IMR-90 (cell line): Measurements from ENCODE around the gene KCNS1. TPM values are rescaled to one million over a fixed set of nuclear protein-coding genes. Genes with fewer than 3 reads are reported as not detected.

Source experiments
- ATAC-seq: fragments of 200-7000 bp; cut with Tn5 transposase; 2 replicates; pipeline ENCODE4 v1.9.1; 2020; ENCODE audit warnings: low read depth, mild to moderate bottlenecking, moderate library complexity
- BruUV-seq: library from RNA; stranded (reverse); fragments of 400-500 nt; replicated peaks from 2 replicates; lab custom pipeline; 2021; lab: Mats Ljungman, UMichigan
- CTCF ChIA-PET: fragments of 300-600 bp; formaldehyde crosslinking; extraction: SDS; loops from one replicate; lab custom pipeline; 2021; ENCODE audit warnings: antibody characterized with exemption; lab: Yijun Ruan, JAX
- POLR2A ChIA-PET: fragments of 300-600 bp; sonication (Branson Sonifier 250); formaldehyde crosslinking; loops from one replicate; lab custom pipeline; 2022; ENCODE audit warnings: antibody characterized with exemption; ENCODE audit not compliant: unreplicated experiment; lab: Charles Lee
- DNase-seq: peaks from one replicate; pipeline ENCODE4 v3.0.0; 2013
- H2AFZ ChIP-seq: replicated peaks from 2 replicates; pipeline ENCODE3; 2013; ENCODE audit warnings: low read length, mild to moderate bottlenecking; ENCODE audit not compliant: poor library complexity
- H2AK5ac ChIP-seq: 2 replicates; pipeline ENCODE4 v1.6.1; 2013; ENCODE audit warnings: low read depth, low read length, inconsistent platforms
- H2AK9ac ChIP-seq: replicated peaks from 2 replicates; pipeline ENCODE3; 2013; ENCODE audit warnings: mild to moderate bottlenecking, low read depth, low read length, moderate library complexity; ENCODE audit not compliant: poor library complexity
- H2BK120ac ChIP-seq: 2 replicates; pipeline ENCODE4 v1.6.1; 2013; ENCODE audit warnings: low read depth, low read length, inconsistent platforms
- H2BK15ac ChIP-seq: 3 replicates; pipeline ENCODE4 v1.6.1; 2013; ENCODE audit warnings: low read depth, low read length, inconsistent platforms
- H2BK20ac ChIP-seq: 2 replicates; pipeline ENCODE4 v1.6.1; 2013; ENCODE audit warnings: low read depth, mild to moderate bottlenecking, inconsistent platforms, low read length, moderate library complexity
- H2BK5ac ChIP-seq: 2 replicates; pipeline ENCODE4 v1.6.1; 2013; ENCODE audit warnings: mild to moderate bottlenecking, low read depth, low read length, inconsistent platforms; ENCODE audit not compliant: poor library complexity, severe bottlenecking
- H3K14ac ChIP-seq: replicated peaks from 2 replicates; pipeline ENCODE4 v1.6.1; 2013; ENCODE audit warnings: low read depth, low read length, inconsistent platforms
- H3K18ac ChIP-seq: 2 replicates; pipeline ENCODE4 v1.6.1; 2013; ENCODE audit warnings: low read depth, low read length, control low read depth
- H3K23ac ChIP-seq: 2 replicates; pipeline ENCODE4 v1.6.1; 2013; ENCODE audit warnings: low read depth, low read length, inconsistent platforms
- H3K27ac ChIP-seq: 2 replicates; pipeline ENCODE4 v1.5.1; 2013; ENCODE audit warnings: mild to moderate bottlenecking, control low read depth, low read length; ENCODE audit not compliant: insufficient read depth
- H3K27me3 ChIP-seq: 2 replicates; pipeline ENCODE4 v1.6.1; 2013; ENCODE audit warnings: low read length; ENCODE audit not compliant: control insufficient read depth, insufficient read depth
- H3K36me3 ChIP-seq: 2 replicates; pipeline ENCODE4 v1.6.1; 2013; ENCODE audit warnings: low read length, mixed read lengths; ENCODE audit not compliant: control insufficient read depth, insufficient read depth
- H3K4ac ChIP-seq: 2 replicates; pipeline ENCODE4 v1.6.1; 2013; ENCODE audit warnings: low read depth, low read length, inconsistent platforms
- H3K4me1 ChIP-seq: 2 replicates; pipeline ENCODE4 v1.6.1; 2013; ENCODE audit warnings: low read length, mixed read lengths; ENCODE audit not compliant: control insufficient read depth, insufficient read depth
- H3K4me2 ChIP-seq: 2 replicates; pipeline ENCODE4 v1.6.1; 2013; ENCODE audit warnings: low read depth, mild to moderate bottlenecking, control low read depth, low read length, moderate library complexity
- H3K4me3 ChIP-seq: 2 replicates; pipeline ENCODE4 v1.5.1; 2013; ENCODE audit warnings: low read depth, mild to moderate bottlenecking, control low read depth, low read length, moderate library complexity; ENCODE audit not compliant: insufficient read depth
- H3K56ac ChIP-seq: 2 replicates; pipeline ENCODE4 v1.6.1; 2013; ENCODE audit warnings: low read length, inconsistent platforms; ENCODE audit not compliant: insufficient read depth; ENCODE audit errors: extremely low read depth
- H3K79me1 ChIP-seq, 2 experiments: 2 replicates each; pipeline ENCODE4 v1.6.1; 2013; ENCODE audit warnings: low read length in 2 of 2, inconsistent platforms in 1 of 2, low read depth in 1 of 2
- H3K9ac ChIP-seq: 2 replicates; pipeline ENCODE4 v1.6.1; 2013; ENCODE audit warnings: low read depth, low read length, control low read depth
- H3K9me1 ChIP-seq: 2 replicates; pipeline ENCODE4 v1.6.1; 2013; ENCODE audit warnings: low read length, inconsistent platforms; ENCODE audit not compliant: insufficient read depth
- H3K9me3 ChIP-seq: 2 replicates; pipeline ENCODE4 v1.6.1; 2013; ENCODE audit warnings: low read length; ENCODE audit not compliant: control insufficient read depth, insufficient read depth
- H4K20me1 ChIP-seq: 2 replicates; pipeline ENCODE4 v1.6.1; 2013; ENCODE audit warnings: low read length, inconsistent platforms; ENCODE audit not compliant: insufficient read depth
- H4K5ac ChIP-seq: 2 replicates; pipeline ENCODE4 v1.6.1; 2013; ENCODE audit warnings: mild to moderate bottlenecking, low read depth, low read length, control low read depth
- H4K8ac ChIP-seq, 2 experiments: 2 replicates each; pipeline ENCODE4 v1.6.1; 2013; ENCODE audit warnings: low read depth in 2 of 2, low read length in 2 of 2, control low read depth in 1 of 2, inconsistent platforms in 1 of 2
- H4K91ac ChIP-seq: 2 replicates; pipeline ENCODE4 v1.6.1; 2013; ENCODE audit warnings: low read depth, low read length, inconsistent platforms; ENCODE audit not compliant: insufficient read depth
- BHLHE40 ChIP-seq: fragments of 150-350 bp; IDR thresholded peaks from 2 replicates; pipeline ENCODE4 v1.6.1; 2016; ENCODE audit warnings: mild to moderate bottlenecking, low read depth, low read length
- CEBPB ChIP-seq: IDR thresholded peaks from 2 replicates; pipeline ENCODE4 v1.6.1; 2012; ENCODE audit warnings: low read depth, low read length, improper control_type of control experiment
- CHD1 ChIP-seq: IDR thresholded peaks from 2 replicates; pipeline ENCODE4 v1.6.1; 2012; ENCODE audit warnings: low read depth, low read length, improper control_type of control experiment
- MAFK ChIP-seq: IDR thresholded peaks from 2 replicates; pipeline ENCODE4 v1.6.1; 2012; ENCODE audit warnings: low read depth, low read length, improper control_type of control experiment
- MAZ ChIP-seq: IDR thresholded peaks from 2 replicates; pipeline ENCODE4 v1.6.1; 2012; ENCODE audit warnings: low read depth, mild to moderate bottlenecking, low read length, improper control_type of control experiment, moderate library complexity, borderline replicate concordance
- MXI1 ChIP-seq: IDR thresholded peaks from 2 replicates; pipeline ENCODE4 v1.6.1; 2012; ENCODE audit warnings: low read depth, mild to moderate bottlenecking, low read length, moderate library complexity, borderline replicate concordance
- NFE2L2 ChIP-seq: fragments of 150-350 bp; IDR thresholded peaks from 2 replicates; pipeline ENCODE4 v1.6.1; 2016; ENCODE audit warnings: low read depth, mild to moderate bottlenecking, low read length
- POLR2A ChIP-seq: IDR thresholded peaks from 2 replicates; pipeline ENCODE4 v1.6.1; 2012; ENCODE audit warnings: mild to moderate bottlenecking, low read depth, low read length
- RAD21 ChIP-seq: IDR thresholded peaks from 2 replicates; pipeline ENCODE4 v1.6.1; 2012; ENCODE audit warnings: low read length, improper control_type of control experiment
- RCOR1 ChIP-seq: IDR thresholded peaks from 2 replicates; pipeline ENCODE4 v1.6.1; 2012; ENCODE audit warnings: mild to moderate bottlenecking, low read length, improper control_type of control experiment; ENCODE audit not compliant: insufficient replicate concordance
- RFX5 ChIP-seq: IDR thresholded peaks from 2 replicates; pipeline ENCODE4 v1.8.0; 2012; ENCODE audit warnings: low read depth, mild to moderate bottlenecking, low read length, moderate library complexity
- SMC3 ChIP-seq: fragments of 150-350 bp; IDR thresholded peaks from 2 replicates; pipeline ENCODE4 v1.6.1; 2016; ENCODE audit warnings: low read depth, mild to moderate bottlenecking, antibody characterized with exemption, low read length, moderate library complexity
- WGBS, 2 experiments: methylation state at CpG; one replicate each; pipeline versions ENCODE4 v1.1.5 to v1.1.7; 2013; ENCODE audit warnings: missing lambda C conversion rate in 2 of 2; ENCODE audit not compliant: insufficient read length in 1 of 2; ENCODE audit errors: extremely low coverage in 2 of 2; 5-methylcytosine and 5-hydroxymethylcytosine counted together
- dilution Hi-C: fragments of 300-500 bp; cut with HindIII; formaldehyde crosslinking; loops from one replicate; pipeline ENCODE4 v1.14.3; 2018; ENCODE audit warnings: low sequenced_read_pairs; ENCODE audit not compliant: unreplicated experiment
- in situ Hi-C: fragments of 300-500 bp; cut with MboI; formaldehyde crosslinking; loops from 3 replicates; pipeline ENCODE4 v1.14.3; 2019; ENCODE audit warnings: low sequenced_read_pairs, inconsistent platforms, mixed read lengths
- intact Hi-C: fragments of 100-400 bp; cut with micrococcal nuclease; formaldehyde crosslinking; loops from 2 replicates; pipeline ENCODE4 v1.10.0; 2022
- polyA plus RNA-seq, 3 experiments: library from polyadenylated mRNA; depleted of rRNA; stranded (reverse); fragments of >200 nt; gene quantifications; 2 replicates each; pipeline ENCODE4 v1.2.3, GENCODE V29; 2012; ENCODE audit warnings: low replicate concordance in 1 of 3
- total RNA-seq: library from RNA; depleted of rRNA; stranded (reverse); fragments of >200 nt; gene quantifications from 2 replicates; pipeline ENCODE4 v1.2.3, GENCODE V29; 2012
- TF ChIP-seq, protein P1 (sequence below): conservative IDR thresholded peaks from 2 replicates; pipeline ENCODE4 v1.5.1; 2012; ENCODE audit warnings: mild to moderate bottlenecking, low read depth, low read length, improper control_type of control experiment
- TF ChIP-seq, protein P2 (sequence below): fragments of 150-350 bp; IDR thresholded peaks from 2 replicates; pipeline ENCODE4 v1.6.1; 2016; ENCODE audit warnings: low read depth, mild to moderate bottlenecking, low read length, moderate library complexity, borderline replicate concordance

Gene KCNS1
- total and polyA plus RNA-seq, 2 of the 4 experiments (the other 2 are of a cell fraction): 0.54 to 0.62 TPM

DNA sequence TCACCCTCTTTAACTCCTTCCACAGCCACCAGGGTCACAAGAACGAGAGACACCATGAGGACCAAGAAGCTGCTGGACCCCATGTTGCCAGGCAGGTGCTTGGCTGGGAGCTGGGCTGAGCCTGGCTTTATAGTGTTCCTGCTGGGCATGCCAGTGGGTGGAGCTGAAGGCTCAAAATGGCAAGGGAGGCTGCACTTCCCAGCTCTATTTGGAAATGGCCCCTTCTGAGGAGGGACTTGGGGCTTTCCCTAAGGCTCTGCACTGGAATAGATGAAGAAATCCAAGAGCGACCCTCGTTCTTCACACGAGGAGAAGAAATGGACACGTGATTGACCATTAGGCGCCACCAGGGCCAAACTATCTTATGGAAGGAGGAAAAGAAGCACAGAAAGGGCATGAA lies 23.4 kb upstream of the KCNS1 start, which contains the start of gene WFDC12:
WFDC12 (minus strand) TSS at position 101 of the 400 bp plus-strand sequence; CDS start at position 83, 18 bp downstream.
- Histone ChIP-seq H3K23ac (no peak within 1 kb of the TSS), H2AFZ (no peak within 1 kb of the TSS), H4K20me1 (no peaks in the 10 kb centered on the region), H3K14ac (no peak within 1 kb of the TSS), H3K9ac (no peak within 1 kb of the TSS), H3K4me1 (no peaks in the 10 kb centered on the region), H3K27ac (no peak within 1 kb of the TSS), H3K36me3 (no peaks in the 10 kb centered on the region), H2AK9ac (no peak within 1 kb of the TSS), H3K18ac (no peak within 1 kb of the TSS), H3K56ac (no peak within 1 kb of the TSS), H3K4ac (no peak within 1 kb of the TSS), H2BK5ac (no peak within 1 kb of the TSS), H3K9me1 (no peaks in the 10 kb centered on the region), H2BK15ac (no peak within 1 kb of the TSS), H2BK20ac (no peak within 1 kb of the TSS), H3K27me3 (peaks cover 23% of the 10 kb centered on the region), H2BK120ac (no peak within 1 kb of the TSS), H3K4me2 (no peak within 1 kb of the TSS), H4K8ac (no peak within 1 kb of the TSS), H3K9me3 (no peaks in the 10 kb centered on the region), H4K91ac (no peak within 1 kb of the TSS), H2AK5ac (no peak within 1 kb of the TSS), H3K4me3 (no peak within 1 kb of the TSS), H3K79me1 (no peaks in the 10 kb centered on the region), H4K5ac (no peak within 1 kb of the TSS)
- WGBS, 2 experiments: no CpG with 5 or more reads among the region's 6 CpGs
- CTCF ChIA-PET: no interaction called here
- no peak for DNase-seq
- TF ChIP-seq POLR2A: no peak
- TF ChIP-seq, protein P1, sequence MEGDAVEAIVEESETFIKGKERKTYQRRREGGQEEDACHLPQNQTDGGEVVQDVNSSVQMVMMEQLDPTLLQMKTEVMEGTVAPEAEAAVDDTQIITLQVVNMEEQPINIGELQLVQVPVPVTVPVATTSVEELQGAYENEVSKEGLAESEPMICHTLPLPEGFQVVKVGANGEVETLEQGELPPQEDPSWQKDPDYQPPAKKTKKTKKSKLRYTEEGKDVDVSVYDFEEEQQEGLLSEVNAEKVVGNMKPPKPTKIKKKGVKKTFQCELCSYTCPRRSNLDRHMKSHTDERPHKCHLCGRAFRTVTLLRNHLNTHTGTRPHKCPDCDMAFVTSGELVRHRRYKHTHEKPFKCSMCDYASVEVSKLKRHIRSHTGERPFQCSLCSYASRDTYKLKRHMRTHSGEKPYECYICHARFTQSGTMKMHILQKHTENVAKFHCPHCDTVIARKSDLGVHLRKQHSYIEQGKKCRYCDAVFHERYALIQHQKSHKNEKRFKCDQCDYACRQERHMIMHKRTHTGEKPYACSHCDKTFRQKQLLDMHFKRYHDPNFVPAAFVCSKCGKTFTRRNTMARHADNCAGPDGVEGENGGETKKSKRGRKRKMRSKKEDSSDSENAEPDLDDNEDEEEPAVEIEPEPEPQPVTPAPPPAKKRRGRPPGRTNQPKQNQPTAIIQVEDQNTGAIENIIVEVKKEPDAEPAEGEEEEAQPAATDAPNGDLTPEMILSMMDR: no peak
- TF ChIP-seq CHD1: no peak
- TF ChIP-seq RAD21: no peak
- TF ChIP-seq MAFK: no peak
- no peak for TF ChIP-seq MAZ
- TF ChIP-seq, protein P2, sequence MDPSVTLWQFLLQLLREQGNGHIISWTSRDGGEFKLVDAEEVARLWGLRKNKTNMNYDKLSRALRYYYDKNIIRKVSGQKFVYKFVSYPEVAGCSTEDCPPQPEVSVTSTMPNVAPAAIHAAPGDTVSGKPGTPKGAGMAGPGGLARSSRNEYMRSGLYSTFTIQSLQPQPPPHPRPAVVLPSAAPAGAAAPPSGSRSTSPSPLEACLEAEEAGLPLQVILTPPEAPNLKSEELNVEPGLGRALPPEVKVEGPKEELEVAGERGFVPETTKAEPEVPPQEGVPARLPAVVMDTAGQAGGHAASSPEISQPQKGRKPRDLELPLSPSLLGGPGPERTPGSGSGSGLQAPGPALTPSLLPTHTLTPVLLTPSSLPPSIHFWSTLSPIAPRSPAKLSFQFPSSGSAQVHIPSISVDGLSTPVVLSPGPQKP: no peak
- no peak for TF ChIP-seq SMC3
- no peak for TF ChIP-seq NFE2L2
- no peak for TF ChIP-seq MXI1
- no peak for TF ChIP-seq RCOR1
- TF ChIP-seq RFX5: no peak
- TF ChIP-seq CEBPB: no peak
- TF ChIP-seq BHLHE40: no peak
- in situ Hi-C loops (loop anchor here (25.0 kb wide), 1 partner anchor 163 kb away; no protein-coding TSS in a partner anchor), dilution Hi-C loops (no loop called here), intact Hi-C loops (loop anchor here (10.0 kb wide), 1 partner anchor 150 kb away; no protein-coding TSS in a partner anchor)
- POLR2A ChIA-PET: no interaction called here
- no peak for ATAC-seq
- BruUV-seq: no TSS peak
